CD14-positive monocyte (primary cell): Measurements from ENCODE around the gene TMEM198. TPM values are rescaled to one million over a fixed set of nuclear protein-coding genes. Genes with fewer than 3 reads are reported as not detected.

ENCODE experiments used
- DNase-seq, 3 donors: peaks; one replicate each; pipeline ENCODE4 v3.0.0-alpha.2; 2011 to 2022
- H2AFZ ChIP-seq: 2 replicates; pipeline ENCODE4 v1.6.0; 2012; ENCODE audit warnings: mild to moderate bottlenecking, low read depth, low read length, inconsistent platforms; ENCODE audit not compliant: insufficient read depth, poor library complexity, severe bottlenecking
- H3K27ac ChIP-seq, 2 donors: 1 replicate in 1 of 2; 2 replicates in 1 of 2; pipeline ENCODE4 v1.5.1; 2012 to 2013; ENCODE audit warnings: low read length in 2 of 2, control low read depth in 1 of 2, inconsistent platforms in 1 of 2, low read depth in 1 of 2, mild to moderate bottlenecking in 1 of 2
- H3K27me3 ChIP-seq, 2 donors: one replicate each; pipeline versions ENCODE4 v1.6.0 to v1.6.1; 2011 to 2013; ENCODE audit warnings: low read length in 2 of 2; ENCODE audit not compliant: control insufficient read depth in 2 of 2, insufficient read depth in 2 of 2
- H3K36me3 ChIP-seq, 2 donors: replicated peaks in 1 of 2; 1 replicate in 1 of 2; 2 replicates in 1 of 2; pipeline versions ENCODE4 v1.5.1 to v1.6.1; 2012 to 2013; ENCODE audit warnings: low read length in 2 of 2, control low read depth in 1 of 2, inconsistent platforms in 1 of 2, mild to moderate bottlenecking in 1 of 2; ENCODE audit not compliant: insufficient read depth in 2 of 2, control insufficient read depth in 1 of 2
- H3K4me1 ChIP-seq, 2 donors: 1 replicate in 1 of 2; 2 replicates in 1 of 2; pipeline versions ENCODE4 v1.5.1 to v1.6.1; 2012 to 2013; ENCODE audit warnings: low read length in 2 of 2, control low read depth in 1 of 2, inconsistent platforms in 1 of 2, mild to moderate bottlenecking in 1 of 2, moderate library complexity in 1 of 2; ENCODE audit not compliant: insufficient read depth in 2 of 2, control insufficient read depth in 1 of 2
- H3K4me2 ChIP-seq: replicated peaks from 2 replicates; pipeline ENCODE3; 2012; ENCODE audit warnings: low read length, moderate library complexity, mild to moderate bottlenecking; ENCODE audit not compliant: poor library complexity, severe bottlenecking; ENCODE audit errors: extremely low read depth
- H3K4me3 ChIP-seq, 3 experiments: fragments of 200-600 bp in 1 of 3; sonication (generic) in 1 of 3; replicated peaks in 1 of 3; 1 replicate in 2 of 3; 2 replicates in 1 of 3; pipeline ENCODE4 v1.5.1; 2011 to 2013; ENCODE audit warnings: low read length in 3 of 3, mild to moderate bottlenecking in 3 of 3, control low read depth in 2 of 3, low read depth in 2 of 3, inconsistent platforms in 1 of 3, moderate library complexity in 1 of 3
- H3K79me2 ChIP-seq: 2 replicates; pipeline ENCODE4 v1.6.0; 2012; ENCODE audit warnings: mild to moderate bottlenecking, control low read depth, inconsistent platforms, low read length, moderate library complexity; ENCODE audit not compliant: insufficient read depth
- H3K9ac ChIP-seq: 2 replicates; pipeline ENCODE4 v1.6.0; 2017; ENCODE audit warnings: low read length, mild to moderate bottlenecking; ENCODE audit not compliant: insufficient read depth, poor library complexity, severe bottlenecking
- H3K9me3 ChIP-seq, 2 donors: replicated peaks in 1 of 2; 1 replicate in 1 of 2; 2 replicates in 1 of 2; pipeline versions ENCODE4 v1.5.1 to v1.6.1; 2012 to 2013; ENCODE audit warnings: low read length in 2 of 2, control low read depth in 1 of 2; ENCODE audit not compliant: control insufficient read depth in 1 of 2, insufficient read depth in 1 of 2
- H4K20me1 ChIP-seq: 2 replicates; pipeline ENCODE4 v1.6.0; 2012; ENCODE audit warnings: mild to moderate bottlenecking, low read length, control low read depth, moderate library complexity; ENCODE audit not compliant: insufficient read depth
- H3K27ac Mint-ChIP-seq, 7 donors: one replicate each; pipeline ENCODE4 v1.8.0; 2020; ENCODE audit warnings: mild to moderate bottlenecking in 7 of 7, mixed read lengths in 7 of 7, moderate library complexity in 6 of 7, inconsistent platforms in 2 of 7
- H3K27me3 Mint-ChIP-seq, 3 donors: one replicate each; pipeline ENCODE4 v1.8.0; 2021 to 2022; ENCODE audit warnings: low read depth in 3 of 3, mild to moderate bottlenecking in 3 of 3, mixed read lengths in 3 of 3, moderate library complexity in 3 of 3, inconsistent platforms in 1 of 3
- H3K36me3 Mint-ChIP-seq, 2 donors: one replicate each; pipeline ENCODE4 v1.8.0; 2020; ENCODE audit warnings: mixed read lengths in 2 of 2, inconsistent platforms in 1 of 2, mild to moderate bottlenecking in 1 of 2
- H3K4me1 Mint-ChIP-seq: one replicate; pipeline ENCODE4 v1.8.0; 2020; ENCODE audit warnings: mild to moderate bottlenecking, mixed read lengths
- H3K4me3 Mint-ChIP-seq, 2 donors: one replicate each; pipeline ENCODE4 v1.8.0; 2020; ENCODE audit warnings: mild to moderate bottlenecking in 2 of 2, mixed read lengths in 2 of 2, moderate library complexity in 1 of 2
- H3K9me3 Mint-ChIP-seq, 7 donors: one replicate each; pipeline ENCODE4 v1.8.0; 2020 to 2022; ENCODE audit warnings: mixed read lengths in 7 of 7, mild to moderate bottlenecking in 6 of 7, moderate library complexity in 6 of 7, inconsistent platforms in 2 of 7
- CTCF ChIP-seq: fragments of 200-600 bp; IDR thresholded peaks from one replicate; pipeline ENCODE4 v1.8.0; 2022; ENCODE audit warnings: antibody characterized with exemption, mild to moderate bottlenecking
- WGBS: methylation state at CpG from one replicate; pipeline ENCODE4 v1.1.5; 2013; ENCODE audit warnings: missing lambda C conversion rate; ENCODE audit not compliant: insufficient coverage; 5-methylcytosine and 5-hydroxymethylcytosine counted together
- intact Hi-C, 2 donors: fragments of 100-400 bp; cut with micrococcal nuclease; formaldehyde crosslinking; loops; one replicate each; pipeline versions ENCODE4 v1.15.0 to v1.15.1; 2023
- polyA plus RNA-seq, 3 donors: library from polyadenylated mRNA; depleted of rRNA in 1 of 3; unstranded in 2 of 3; stranded (reverse) in 1 of 3; fragments of 300-500 nt in 2 of 3; fragments of >200 nt in 1 of 3; fragmentation: Illumina TruSeq in 2 of 3; gene quantifications; 1 replicate in 2 of 3; 2 replicates in 1 of 3; pipeline ENCODE4 v1.2.3, GENCODE V29; 2012 to 2021

The TMEM198 gene
- polyA plus RNA-seq, 3 donors = not detected

- Mint-ChIP-seq H3K9me3 (no peaks in the 10 kb centered on the region), H3K27me3 (peaks cover 0 to 4% (median 1%) of the 10 kb centered on the region in 3 donors), H3K4me1 (no peaks in the 10 kb centered on the region), H3K27ac (no peak overlapping the region), H3K36me3 (no peaks in the 10 kb centered on the region), H3K4me3 (no peak overlapping the region)
- intact Hi-C loops = no loop called here
- TF ChIP-seq CTCF = peak; percentile 98
- DNase-seq = peak in 1 of 3 donors; percentile 12
- no peaks in the 10 kb centered on the region for H3K36me3 ChIP-seq
- no peak overlapping the region for H3K27ac ChIP-seq
- no peaks in the 10 kb centered on the region for H3K79me2 ChIP-seq
- no peak overlapping the region for H3K4me3 ChIP-seq
- no peaks in the 10 kb centered on the region for H3K27me3 ChIP-seq
- no peak overlapping the region for H2AFZ ChIP-seq
- H3K9me3 ChIP-seq = no peaks in the 10 kb centered on the region
- H3K4me2 ChIP-seq = no peak overlapping the region
- no peak overlapping the region for H3K9ac ChIP-seq
- H3K4me1 ChIP-seq = no peaks in the 10 kb centered on the region
- 64% methylated on average over 4 of the region's 8 CpGs for WGBS
- H4K20me1 ChIP-seq = no peaks in the 10 kb centered on the region
Measured at GRCh38 chr2:219560037-219560892, 16.4 kb downstream of the TMEM198 start.

- DNase-seq = no peak
- no peak overlapping the region for H3K27ac Mint-ChIP-seq
- Histone ChIP-seq H3K4me1 (no peaks in the 10 kb centered on the region), H3K4me3 (no peak overlapping the region), H2AFZ (no peak overlapping the region), H4K20me1 (no peaks in the 10 kb centered on the region), H3K27ac (no peak overlapping the region), H3K4me2 (no peak overlapping the region), H3K36me3 (no peaks in the 10 kb centered on the region), H3K9me3 (no peaks in the 10 kb centered on the region), H3K27me3 (no peaks in the 10 kb centered on the region), H3K79me2 (no peaks in the 10 kb centered on the region), H3K9ac (no peak overlapping the region)
- no peaks in the 10 kb centered on the region for H3K4me1 Mint-ChIP-seq
- H3K27me3 Mint-ChIP-seq = peaks cover 0 to 4% (median 0%) of the 10 kb centered on the region in 3 donors
- H3K4me3 Mint-ChIP-seq = no peak overlapping the region
- no peaks in the 10 kb centered on the region for H3K9me3 Mint-ChIP-seq
- no peak for TF ChIP-seq CTCF
- H3K36me3 Mint-ChIP-seq = no peaks in the 10 kb centered on the region
- intact Hi-C loops = no loop called here
- 91% methylated on average over 3 of the region's 3 CpGs for WGBS
Measured at GRCh38 chr2:219560893-219561178, 17.0 kb downstream of the TMEM198 start.
